GM18505 (cell line): ENCODE measurements around the gene RRBP1.
"Not testable (repeated sequence)": the region's sequence is repeated elsewhere in the genome, so short reads cannot be mapped to it uniquely, and the experiment has no call there.

ENCODE experiments used
- ATAC-seq: cut with Tn5 transposase; IDR thresholded peaks from one replicate; pipeline ENCODE4 v1.9.1; 2021; ENCODE audit not compliant: unreplicated experiment
- POLR2A ChIP-seq: IDR thresholded peaks from 4 replicates; pipeline ENCODE4 v1.6.1; 2011; ENCODE audit warnings: borderline replicate concordance; ENCODE audit not compliant: insufficient read depth, insufficient read length; ENCODE audit errors: extremely low read depth

Gene RRBP1

DNA sequence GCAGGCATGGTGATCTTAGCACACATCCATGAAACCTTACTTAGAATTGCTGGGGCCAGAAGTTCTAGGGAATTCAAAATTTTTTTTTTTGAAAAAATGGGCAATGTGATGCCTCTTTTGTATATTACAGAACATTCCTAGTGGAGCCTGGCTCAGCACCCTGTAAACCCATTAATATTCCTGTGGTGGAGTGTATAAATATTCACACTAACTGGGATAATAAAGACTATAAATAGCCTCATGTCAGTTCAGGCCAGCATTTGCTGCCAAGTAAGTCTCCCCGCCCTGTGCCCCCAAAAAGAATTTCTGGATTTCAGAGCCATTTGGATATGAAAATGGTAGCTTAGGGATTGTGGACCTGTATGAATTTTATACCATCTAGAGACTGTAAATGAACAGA lies 32.6 kb upstream of the RRBP1 start:
- ATAC-seq = no peak
- TF ChIP-seq POLR2A = no peak

GRCh38 chr20:17712708-17713107 lies 30.7 kb upstream of the RRBP1 start:
- ATAC-seq = no peak
- no peak for TF ChIP-seq POLR2A

DNA sequence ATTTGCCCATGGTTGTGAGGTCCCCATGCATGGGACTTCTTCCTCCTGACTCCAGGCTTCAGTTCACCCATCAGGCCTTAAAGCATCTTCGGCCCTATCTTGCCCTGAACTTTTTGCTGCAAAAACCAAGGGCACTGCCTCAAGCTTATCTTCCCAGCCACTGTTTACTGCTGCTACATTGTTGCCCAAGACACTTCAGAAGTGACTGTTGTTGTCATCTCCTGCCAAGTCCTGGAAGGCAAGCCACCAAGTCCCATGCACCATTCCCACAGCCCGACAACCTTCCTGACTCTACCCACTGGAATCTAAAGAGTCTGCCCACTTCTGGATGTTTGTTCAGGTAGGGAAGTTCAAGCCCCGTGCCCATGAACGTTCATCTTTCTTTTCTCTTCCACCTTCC lies 30.2 kb upstream of the RRBP1 start:
- ATAC-seq = no peak
- no peak for TF ChIP-seq POLR2A

GRCh38 chr20:17711267-17711627 lies 29.2 kb upstream of the RRBP1 start:
- no peak for ATAC-seq
- TF ChIP-seq POLR2A = no peak

DNA sequence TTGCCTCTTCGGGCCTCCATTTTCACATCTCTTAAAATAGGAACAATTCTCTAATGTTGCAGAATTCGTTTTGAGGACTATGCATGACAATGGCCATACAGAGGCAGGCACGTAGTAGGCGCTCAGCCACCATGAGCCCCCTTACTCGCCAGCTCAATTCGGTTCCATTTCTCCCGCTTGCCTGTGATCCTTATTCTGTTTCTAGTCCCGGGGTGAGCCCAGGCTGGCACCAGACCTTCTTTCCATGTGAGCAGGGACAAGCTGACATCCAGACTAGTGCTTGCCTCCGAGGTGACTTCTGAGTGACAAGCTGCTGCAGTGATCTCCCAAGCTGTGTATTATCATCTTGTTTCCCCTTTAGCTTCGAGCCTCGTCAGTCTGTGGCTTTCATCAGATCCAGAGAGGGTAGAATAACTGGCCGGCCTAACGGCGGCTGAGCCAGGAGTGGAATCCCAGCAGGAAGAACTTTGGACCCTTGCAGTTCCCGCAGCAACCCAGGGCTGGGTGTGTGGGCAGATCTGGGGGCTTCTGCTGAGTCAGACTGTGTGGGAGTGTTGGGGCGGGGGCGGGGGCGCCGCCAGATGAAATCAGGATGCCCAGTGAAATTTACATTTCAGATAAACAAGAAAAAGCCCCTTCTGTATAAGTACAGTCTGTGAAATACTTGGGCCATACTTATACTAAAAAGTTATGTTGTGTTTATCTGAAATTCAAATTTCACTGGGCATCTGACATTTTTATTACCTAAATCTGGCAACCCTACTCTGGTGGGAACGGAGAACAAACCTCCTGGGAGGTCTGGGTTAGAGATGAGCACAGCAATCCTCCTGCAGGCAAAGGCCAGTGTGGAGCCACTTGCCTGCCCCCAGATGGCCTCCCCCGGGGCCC lies 28.6 kb upstream of the RRBP1 start:
- no peak for ATAC-seq
- TF ChIP-seq POLR2A = no peak

DNA sequence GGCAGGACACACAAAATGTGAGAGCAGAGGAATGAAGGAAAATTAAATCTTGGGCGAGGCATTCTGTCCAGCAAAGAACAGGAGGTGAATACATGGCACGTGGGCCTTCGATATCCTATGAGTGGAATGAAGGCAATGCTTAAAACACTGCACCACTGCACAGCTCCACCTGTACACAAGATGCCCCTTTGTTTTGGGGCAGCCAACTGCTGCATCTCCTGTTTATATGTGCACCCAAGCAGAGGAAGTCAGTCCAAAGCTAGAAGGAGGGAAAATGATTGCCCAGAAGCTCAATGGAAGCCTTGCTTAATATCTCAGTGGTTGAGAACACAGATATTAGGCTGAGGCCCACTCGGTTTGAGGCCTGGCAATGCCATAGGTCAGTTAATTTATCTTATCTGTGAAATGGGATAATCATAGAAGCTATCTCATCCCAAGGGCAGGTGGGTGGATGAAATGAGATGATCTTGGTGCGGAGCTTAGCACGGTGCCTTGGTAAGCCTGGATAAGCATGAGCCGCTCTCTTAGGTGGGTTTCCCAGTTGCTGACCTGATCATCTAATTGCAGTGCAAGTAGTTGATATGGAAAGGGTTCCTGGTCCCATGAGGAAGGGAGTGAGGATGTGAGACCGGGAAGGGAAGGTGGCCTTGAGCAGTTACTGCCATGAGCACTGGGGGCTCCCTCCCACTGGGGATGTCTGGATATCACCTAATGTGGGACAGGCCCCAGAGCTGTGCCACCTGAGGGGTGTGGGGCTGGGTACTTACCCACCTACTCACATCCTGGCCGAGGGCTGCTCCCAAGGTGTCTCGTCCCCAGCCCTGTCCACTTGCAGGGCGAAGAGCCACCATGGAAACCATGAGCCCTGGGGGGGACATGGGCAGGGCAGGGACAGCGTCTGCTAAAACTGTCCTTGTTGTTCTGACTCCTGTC lies 27.6 kb upstream of the RRBP1 start:
- no peak for ATAC-seq
- TF ChIP-seq POLR2A = no peak

DNA sequence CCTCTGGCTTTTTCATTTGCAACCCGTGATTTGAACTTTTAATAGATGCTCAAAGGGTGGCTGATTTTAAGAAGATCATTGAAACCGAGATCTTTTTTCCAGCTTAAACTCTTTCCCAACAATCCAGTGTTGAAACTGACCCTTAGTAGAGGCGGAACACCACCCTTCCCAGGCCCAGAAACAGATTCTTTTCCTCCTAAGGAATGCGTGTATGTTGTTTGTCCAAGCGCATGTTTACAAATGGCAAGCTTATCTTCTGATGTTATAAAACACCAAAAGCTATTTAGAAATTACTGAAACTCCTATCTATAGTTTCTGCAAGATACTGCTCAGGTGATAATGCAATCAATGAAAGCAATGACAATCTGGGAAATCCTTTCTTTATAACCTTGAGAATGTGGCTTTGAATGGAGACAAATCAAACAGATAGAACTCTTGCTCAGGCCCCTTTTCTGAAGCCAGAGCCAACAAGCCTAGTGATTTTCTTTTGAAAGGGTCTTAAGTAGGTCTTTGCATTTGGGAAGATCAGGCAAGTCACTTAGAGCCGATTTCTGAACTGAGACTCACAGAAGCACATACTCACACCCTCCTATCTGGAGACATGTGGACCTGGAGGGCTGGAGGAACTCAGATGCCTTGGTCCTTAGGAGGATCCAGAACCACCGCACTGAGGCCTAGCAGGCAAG lies 26.8 kb upstream of the RRBP1 start:
- ATAC-seq = no peak
- TF ChIP-seq POLR2A = no peak

GRCh38 chr20:17707951-17708350 lies 25.9 kb upstream of the RRBP1 start:
- ATAC-seq = not testable (repeated sequence)

DNA sequence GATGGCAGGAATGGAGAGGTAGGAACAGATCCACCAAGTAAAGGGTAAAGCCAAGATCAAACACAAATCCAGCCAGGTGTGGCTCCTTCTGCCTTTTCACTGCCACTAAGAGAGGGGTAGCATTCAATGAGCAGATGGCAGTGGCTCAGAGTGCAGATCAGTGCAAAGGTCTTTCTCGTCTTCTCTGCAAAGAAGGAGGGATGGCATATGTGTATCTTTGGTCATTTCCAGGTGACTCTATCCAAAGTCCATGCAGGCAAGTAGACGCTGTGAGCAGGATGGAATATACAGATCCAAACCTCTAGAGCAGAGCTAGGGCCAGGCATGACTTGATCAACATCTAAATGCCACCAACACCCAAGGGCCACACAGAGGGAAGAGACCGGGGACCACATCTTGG lies 24.6 kb upstream of the RRBP1 start:
- ATAC-seq = no peak

DNA sequence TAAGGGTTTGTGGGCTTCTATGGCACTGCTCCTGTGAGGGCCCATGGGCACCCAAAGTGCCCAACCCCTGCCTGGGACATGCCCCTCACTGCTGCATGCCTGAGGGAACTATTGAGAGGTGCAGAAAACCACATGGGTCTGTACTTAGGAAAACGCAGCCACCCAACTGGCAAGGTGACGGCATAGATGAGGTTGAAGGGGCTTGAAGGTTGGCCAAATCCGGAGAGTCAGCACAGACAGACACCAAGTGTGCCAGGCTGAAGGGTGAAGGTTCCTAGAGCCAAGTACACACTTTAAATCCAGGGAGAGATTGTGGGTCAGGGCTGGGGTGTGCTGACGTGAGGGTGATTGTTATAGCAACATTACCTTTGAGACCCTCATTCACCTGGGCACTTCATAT lies 23.9 kb upstream of the RRBP1 start:
- ATAC-seq = no peak
- no peak for TF ChIP-seq POLR2A

More for the DNA sequence above, 24.6 kb upstream of the RRBP1 start:
- no peak for TF ChIP-seq POLR2A

DNA sequence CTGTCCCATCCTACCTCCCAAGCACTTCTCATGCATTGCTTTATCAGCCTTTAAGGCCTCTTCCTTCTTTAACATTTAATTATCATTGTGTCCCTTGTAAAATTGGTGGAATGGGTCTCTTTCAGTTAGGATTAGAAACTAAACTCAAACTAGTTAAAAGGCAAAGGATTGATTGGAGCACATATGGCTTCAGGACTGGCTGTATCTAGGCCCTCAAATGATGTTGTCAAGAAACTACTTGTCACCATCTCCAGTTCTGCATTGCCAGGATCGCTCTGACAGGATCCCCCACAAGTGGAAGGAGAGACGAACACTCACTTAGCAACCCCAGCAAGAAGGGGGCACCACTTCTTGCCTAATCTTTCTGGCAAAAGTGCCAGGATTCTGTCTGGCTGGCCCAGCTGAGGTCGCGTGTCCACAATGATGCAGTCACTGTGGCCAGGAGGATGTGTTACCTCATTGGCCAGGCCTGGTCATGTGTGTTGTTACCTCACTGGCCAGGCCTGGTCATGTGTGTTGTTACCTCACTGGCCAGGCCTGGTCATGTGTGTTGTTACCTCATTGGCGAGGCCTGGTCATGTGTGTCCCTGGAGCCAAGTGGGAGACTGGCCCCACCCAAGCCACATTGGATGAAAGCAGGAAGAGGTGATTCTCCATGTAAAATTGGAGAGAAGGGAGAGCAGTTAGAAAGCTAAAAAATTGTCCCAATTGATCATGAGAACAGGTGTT lies 22.7 kb upstream of the RRBP1 start:
- no peak for ATAC-seq
- TF ChIP-seq POLR2A = no peak

DNA sequence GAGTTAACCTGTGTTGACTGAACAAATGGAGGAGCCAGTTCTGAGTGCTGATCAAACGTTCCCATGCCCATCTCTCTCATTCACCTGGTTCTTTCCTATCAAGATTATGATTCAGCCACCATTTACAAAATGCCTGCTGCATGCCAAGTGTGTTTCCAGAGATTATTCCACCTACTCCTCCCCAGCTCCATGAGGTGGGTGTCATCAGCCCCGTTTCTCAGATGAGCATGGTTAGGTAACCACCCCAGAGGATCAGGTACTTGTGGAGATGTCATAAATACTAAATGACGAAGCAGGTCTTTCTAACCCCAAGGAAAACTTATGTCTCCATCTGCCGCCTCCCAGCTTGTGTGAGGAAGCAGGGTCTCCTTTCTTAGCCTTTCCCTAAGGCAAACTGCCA lies 19.8 kb upstream of the RRBP1 start:
- TF ChIP-seq POLR2A = no peak
- ATAC-seq = no peak

DNA sequence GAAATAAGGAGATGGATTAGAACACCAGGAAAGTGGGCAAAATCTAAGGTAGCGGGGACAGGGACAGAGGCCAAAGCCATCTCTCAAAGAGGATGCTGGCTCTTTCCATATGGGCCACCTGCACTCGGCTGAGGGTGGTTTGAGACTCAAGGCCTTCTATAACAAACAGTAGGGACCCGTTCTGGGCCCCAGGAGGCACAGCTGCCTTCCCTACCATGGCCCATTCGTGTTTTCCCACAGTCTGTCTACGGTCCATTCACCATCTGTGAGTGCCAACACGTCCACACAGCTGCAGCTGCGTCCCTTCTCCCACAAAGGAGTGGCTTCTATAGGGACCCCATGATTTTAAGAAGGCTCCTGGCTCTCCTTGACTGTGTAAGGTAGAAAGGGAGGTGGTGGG lies 18.6 kb upstream of the RRBP1 start:
- ATAC-seq = no peak
- TF ChIP-seq POLR2A = no peak

DNA sequence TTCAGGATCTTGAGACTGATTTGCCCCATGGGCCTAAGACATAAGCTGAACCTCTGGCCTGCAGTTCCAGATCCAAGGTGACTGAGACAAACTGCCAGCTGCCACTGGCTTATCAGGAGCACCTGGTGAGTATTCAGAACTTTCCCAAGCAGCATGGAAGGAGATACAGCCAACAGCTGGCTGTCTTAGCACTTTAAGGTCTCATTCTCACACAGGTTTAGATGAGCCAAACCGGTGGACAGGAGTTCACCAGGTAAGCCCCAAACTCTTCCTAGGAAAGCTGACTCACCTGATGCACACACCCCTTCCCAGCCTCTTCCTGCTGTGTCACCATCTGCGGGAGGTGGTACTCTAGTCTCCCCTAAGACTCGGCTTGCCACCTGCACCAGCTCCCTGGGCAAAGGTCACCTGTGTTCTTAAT lies 17.9 kb upstream of the RRBP1 start, which contains the start of gene BANF2:
TSS of gene BANF2 (plus strand) at position 36 of the 421 bp plus-strand sequence. CDS start 25,060 bp downstream, outside the sequence.
- no peak for TF ChIP-seq POLR2A
- no peak for ATAC-seq
